Right lung (tissue), 5 donors: ENCODE data around the gene C1QTNF12. TPM values are rescaled to one million over a fixed set of nuclear protein-coding genes. Genes with fewer than 3 reads are reported as not detected.
"Not testable (repeated sequence)": the region's sequence is repeated elsewhere in the genome, so short reads cannot be mapped to it uniquely, and the experiment has no call there.

Experiments
- DNase-seq, 2 donors: peaks; one replicate each; pipeline ENCODE4 v3.0.0-alpha.2; 2013
- polyA plus RNA-seq, 5 donors: library from polyadenylated mRNA; unstranded; fragments of 120-200 nt; gene quantifications; one replicate each; pipeline versions ENCODE4 v1.2.1 to v1.2.3, GENCODE V29; 2013; ENCODE audit warnings: inconsistent platforms in 1 of 5, low replicate concordance in 1 of 5; ENCODE audit not compliant: insufficient read length in 5 of 5, insufficient read depth in 1 of 5

Gene C1QTNF12
- polyA plus RNA-seq, 5 donors, result 0.41 to 1.7 (median 0.58) TPM

- DNase-seq, result no peak
Measured at GRCh38 chr1:1259540-1259939, 13.0 kb upstream of the C1QTNF12 start.

- no peak for DNase-seq
Measured at GRCh38 chr1:1259119-1259488, 12.6 kb upstream of the C1QTNF12 start.

GRCh38 chr1:1256956-1257871 is 10.7 kb upstream of the C1QTNF12 start:
- DNase-seq, result no peak

- no peak for DNase-seq
Measured at GRCh38 chr1:1255611-1256010, 9.1 kb upstream of the C1QTNF12 start.

- DNase-seq, result no peak
Measured at GRCh38 chr1:1255078-1255477, 8.6 kb upstream of the C1QTNF12 start.

GRCh38 chr1:1254667-1254998 is 8.1 kb upstream of the C1QTNF12 start:
- DNase-seq, result no peak

- no peak for DNase-seq
Measured at GRCh38 chr1:1253972-1254666, 7.6 kb upstream of the C1QTNF12 start.

- DNase-seq, result no peak
Measured at GRCh38 chr1:1253314-1253713, 6.8 kb upstream of the C1QTNF12 start.

- DNase-seq, result no peak
Measured at GRCh38 chr1:1250786-1251284, 4.3 kb upstream of the C1QTNF12 start.

- DNase-seq, result not testable (repeated sequence)
Measured at GRCh38 chr1:1248009-1248913, 1.7 kb upstream of the C1QTNF12 start.

GRCh38 chr1:1247341-1247913 is 905 bp upstream of the C1QTNF12 start:
- DNase-seq, result no peak

- DNase-seq, result no peak
Measured at GRCh38 chr1:1245817-1246576, 525 bp downstream of the C1QTNF12 start.

- no peak for DNase-seq
Measured at GRCh38 chr1:1245178-1245816, 1.2 kb downstream of the C1QTNF12 start.

- no peak for DNase-seq
Measured at GRCh38 chr1:1244192-1244811, 2.2 kb downstream of the C1QTNF12 start.

GRCh38 chr1:1243807-1244191 is 2.7 kb downstream of the C1QTNF12 start:
- no peak for DNase-seq

- no peak for DNase-seq
Measured at GRCh38 chr1:1243266-1243660, 3.3 kb downstream of the C1QTNF12 start.

- DNase-seq, result no peak
Measured at GRCh38 chr1:1242461-1243265, 3.9 kb downstream of the C1QTNF12 start.

GRCh38 chr1:1241588-1242219 is 4.8 kb downstream of the C1QTNF12 start:
- DNase-seq, result no peak
